ENCODE results near the gene MCCD1. TPM values are rescaled to one million over a fixed set of nuclear protein-coding genes. Genes with fewer than 3 reads are reported as not detected.

The MCCD1 gene
- total and polyA plus RNA-seq, 2 of the 13 experiments (the other 11 are each of a cell fraction or from before 2014, with no cell fraction given), result 0.15 TPM; not detected in 1

DNA sequence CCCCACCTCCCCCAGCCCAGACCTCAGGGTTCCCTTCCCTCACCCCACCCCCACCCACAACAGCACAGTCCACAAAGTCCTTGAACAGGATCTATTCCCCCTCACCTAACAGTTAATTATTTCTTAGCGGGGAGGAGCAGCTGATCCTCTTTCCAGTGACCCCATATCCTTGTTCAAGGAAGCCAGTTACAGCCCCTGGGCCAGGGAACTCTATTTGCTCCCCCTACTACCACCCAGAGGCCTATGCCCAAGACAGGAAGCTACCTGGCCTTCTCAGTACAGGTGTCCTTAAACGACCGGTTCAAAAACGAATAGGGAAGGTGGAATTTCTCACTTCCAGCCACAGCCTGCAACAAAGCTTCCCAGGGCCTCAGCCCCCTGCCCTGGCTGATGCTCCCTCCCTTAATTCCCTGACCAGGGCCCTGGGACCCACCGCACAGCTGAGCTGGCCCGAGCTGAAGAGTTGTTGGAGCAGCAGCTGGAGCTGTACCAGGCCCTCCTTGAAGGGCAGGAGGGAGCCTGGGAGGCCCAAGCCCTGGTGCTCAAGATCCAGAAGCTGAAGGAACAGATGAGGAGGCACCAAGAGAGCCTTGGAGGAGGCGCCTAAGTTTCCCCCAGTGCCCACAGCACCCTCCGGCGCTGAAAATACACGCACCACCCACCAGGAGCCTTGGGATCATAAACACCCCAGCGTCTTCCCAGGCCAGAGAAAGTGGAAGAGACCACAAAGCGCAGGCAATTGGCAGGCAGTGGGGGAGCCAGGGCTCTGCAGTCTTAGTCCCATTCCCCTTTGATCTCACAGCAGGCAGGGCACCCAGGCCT lies 778 bp downstream of the MCCD1 start (continued):
- TF ChIP-seq, protein P1, sequence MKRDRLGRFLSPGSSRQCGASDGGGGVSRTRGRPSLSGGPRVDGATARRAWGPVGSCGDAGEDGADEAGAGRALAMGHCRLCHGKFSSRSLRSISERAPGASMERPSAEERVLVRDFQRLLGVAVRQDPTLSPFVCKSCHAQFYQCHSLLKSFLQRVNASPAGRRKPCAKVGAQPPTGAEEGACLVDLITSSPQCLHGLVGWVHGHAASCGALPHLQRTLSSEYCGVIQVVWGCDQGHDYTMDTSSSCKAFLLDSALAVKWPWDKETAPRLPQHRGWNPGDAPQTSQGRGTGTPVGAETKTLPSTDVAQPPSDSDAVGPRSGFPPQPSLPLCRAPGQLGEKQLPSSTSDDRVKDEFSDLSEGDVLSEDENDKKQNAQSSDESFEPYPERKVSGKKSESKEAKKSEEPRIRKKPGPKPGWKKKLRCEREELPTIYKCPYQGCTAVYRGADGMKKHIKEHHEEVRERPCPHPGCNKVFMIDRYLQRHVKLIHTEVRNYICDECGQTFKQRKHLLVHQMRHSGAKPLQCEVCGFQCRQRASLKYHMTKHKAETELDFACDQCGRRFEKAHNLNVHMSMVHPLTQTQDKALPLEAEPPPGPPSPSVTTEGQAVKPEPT (CRISPR knock-in tag; IDR thresholded peaks at IDR 0.05; ENCODE audit: low read depth), result no peak
- TF ChIP-seq, protein P2, sequence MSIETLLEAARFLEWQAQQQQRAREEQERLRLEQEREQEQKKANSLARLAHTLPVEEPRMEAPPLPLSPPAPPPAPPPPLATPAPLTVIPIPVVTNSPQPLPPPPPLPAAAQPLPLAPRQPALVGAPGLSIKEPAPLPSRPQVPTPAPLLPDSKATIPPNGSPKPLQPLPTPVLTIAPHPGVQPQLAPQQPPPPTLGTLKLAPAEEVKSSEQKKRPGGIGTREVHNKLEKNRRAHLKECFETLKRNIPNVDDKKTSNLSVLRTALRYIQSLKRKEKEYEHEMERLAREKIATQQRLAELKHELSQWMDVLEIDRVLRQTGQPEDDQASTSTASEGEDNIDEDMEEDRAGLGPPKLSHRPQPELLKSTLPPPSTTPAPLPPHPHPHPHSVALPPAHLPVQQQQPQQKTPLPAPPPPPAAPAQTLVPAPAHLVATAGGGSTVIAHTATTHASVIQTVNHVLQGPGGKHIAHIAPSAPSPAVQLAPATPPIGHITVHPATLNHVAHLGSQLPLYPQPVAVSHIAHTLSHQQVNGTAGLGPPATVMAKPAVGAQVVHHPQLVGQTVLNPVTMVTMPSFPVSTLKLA (IDR thresholded peaks at IDR 0.05), result no peak
- no peak for TF ChIP-seq ZNF260 (CRISPR knock-in tag; IDR thresholded peaks at IDR 0.05; ENCODE audit: borderline replicate concordance, low read depth)
- 0 out of 2 replicates have a peak, but pooled peaks have one; percentile 19 for TF ChIP-seq ZFP36L1 (CRISPR knock-in tag; IDR thresholded peaks at IDR 0.05)
- no peak for TF ChIP-seq SETDB1 (CRISPR knock-in tag; IDR thresholded peaks at IDR 0.05; ENCODE audit: borderline replicate concordance)
- no peak for TF ChIP-seq SMAD1 (CRISPR knock-in tag; IDR thresholded peaks at IDR 0.05; ENCODE audit: borderline replicate concordance, low read depth)
- TF ChIP-seq KLF16 (CRISPR knock-in tag; IDR thresholded peaks at IDR 0.05), result peak in 1 of 2 experiments; percentile 63; a peak in 2 of 4 replicates
- TF ChIP-seq, protein P3, sequence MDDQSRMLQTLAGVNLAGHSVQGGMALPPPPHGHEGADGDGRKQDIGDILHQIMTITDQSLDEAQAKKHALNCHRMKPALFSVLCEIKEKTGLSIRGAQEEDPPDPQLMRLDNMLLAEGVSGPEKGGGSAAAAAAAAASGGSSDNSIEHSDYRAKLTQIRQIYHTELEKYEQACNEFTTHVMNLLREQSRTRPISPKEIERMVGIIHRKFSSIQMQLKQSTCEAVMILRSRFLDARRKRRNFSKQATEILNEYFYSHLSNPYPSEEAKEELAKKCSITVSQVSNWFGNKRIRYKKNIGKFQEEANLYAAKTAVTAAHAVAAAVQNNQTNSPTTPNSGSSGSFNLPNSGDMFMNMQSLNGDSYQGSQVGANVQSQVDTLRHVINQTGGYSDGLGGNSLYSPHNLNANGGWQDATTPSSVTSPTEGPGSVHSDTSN (CRISPR knock-in tag; IDR thresholded peaks at IDR 0.05; ENCODE audit: borderline replicate concordance), result no peak
- no peak for TF ChIP-seq ZNF567 (CRISPR knock-in tag; IDR thresholded peaks at IDR 0.05; ENCODE audit: borderline replicate concordance)
- TF ChIP-seq CCAR2 (optimal IDR thresholded peaks at IDR 0.05; ENCODE audit: low read depth, low read length), result peak; percentile 73
- TF ChIP-seq, protein P4, sequence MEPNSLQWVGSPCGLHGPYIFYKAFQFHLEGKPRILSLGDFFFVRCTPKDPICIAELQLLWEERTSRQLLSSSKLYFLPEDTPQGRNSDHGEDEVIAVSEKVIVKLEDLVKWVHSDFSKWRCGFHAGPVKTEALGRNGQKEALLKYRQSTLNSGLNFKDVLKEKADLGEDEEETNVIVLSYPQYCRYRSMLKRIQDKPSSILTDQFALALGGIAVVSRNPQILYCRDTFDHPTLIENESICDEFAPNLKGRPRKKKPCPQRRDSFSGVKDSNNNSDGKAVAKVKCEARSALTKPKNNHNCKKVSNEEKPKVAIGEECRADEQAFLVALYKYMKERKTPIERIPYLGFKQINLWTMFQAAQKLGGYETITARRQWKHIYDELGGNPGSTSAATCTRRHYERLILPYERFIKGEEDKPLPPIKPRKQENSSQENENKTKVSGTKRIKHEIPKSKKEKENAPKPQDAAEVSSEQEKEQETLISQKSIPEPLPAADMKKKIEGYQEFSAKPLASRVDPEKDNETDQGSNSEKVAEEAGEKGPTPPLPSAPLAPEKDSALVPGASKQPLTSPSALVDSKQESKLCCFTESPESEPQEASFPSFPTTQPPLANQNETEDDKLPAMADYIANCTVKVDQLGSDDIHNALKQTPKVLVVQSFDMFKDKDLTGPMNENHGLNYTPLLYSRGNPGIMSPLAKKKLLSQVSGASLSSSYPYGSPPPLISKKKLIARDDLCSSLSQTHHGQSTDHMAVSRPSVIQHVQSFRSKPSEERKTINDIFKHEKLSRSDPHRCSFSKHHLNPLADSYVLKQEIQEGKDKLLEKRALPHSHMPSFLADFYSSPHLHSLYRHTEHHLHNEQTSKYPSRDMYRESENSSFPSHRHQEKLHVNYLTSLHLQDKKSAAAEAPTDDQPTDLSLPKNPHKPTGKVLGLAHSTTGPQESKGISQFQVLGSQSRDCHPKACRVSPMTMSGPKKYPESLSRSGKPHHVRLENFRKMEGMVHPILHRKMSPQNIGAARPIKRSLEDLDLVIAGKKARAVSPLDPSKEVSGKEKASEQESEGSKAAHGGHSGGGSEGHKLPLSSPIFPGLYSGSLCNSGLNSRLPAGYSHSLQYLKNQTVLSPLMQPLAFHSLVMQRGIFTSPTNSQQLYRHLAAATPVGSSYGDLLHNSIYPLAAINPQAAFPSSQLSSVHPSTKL (CRISPR knock-in tag; IDR thresholded peaks at IDR 0.05), result no peak
- TF ChIP-seq, protein P5, sequence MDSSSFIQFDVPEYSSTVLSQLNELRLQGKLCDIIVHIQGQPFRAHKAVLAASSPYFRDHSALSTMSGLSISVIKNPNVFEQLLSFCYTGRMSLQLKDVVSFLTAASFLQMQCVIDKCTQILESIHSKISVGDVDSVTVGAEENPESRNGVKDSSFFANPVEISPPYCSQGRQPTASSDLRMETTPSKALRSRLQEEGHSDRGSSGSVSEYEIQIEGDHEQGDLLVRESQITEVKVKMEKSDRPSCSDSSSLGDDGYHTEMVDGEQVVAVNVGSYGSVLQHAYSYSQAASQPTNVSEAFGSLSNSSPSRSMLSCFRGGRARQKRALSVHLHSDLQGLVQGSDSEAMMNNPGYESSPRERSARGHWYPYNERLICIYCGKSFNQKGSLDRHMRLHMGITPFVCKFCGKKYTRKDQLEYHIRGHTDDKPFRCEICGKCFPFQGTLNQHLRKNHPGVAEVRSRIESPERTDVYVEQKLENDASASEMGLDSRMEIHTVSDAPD (CRISPR knock-in tag; IDR thresholded peaks at IDR 0.05), result no peak
- no peak for TF ChIP-seq ZNF205 (CRISPR knock-in tag; IDR thresholded peaks at IDR 0.05)
- TF ChIP-seq NFYC (CRISPR knock-in tag; IDR thresholded peaks at IDR 0.05), result no peak
- no peak for TF ChIP-seq GABPA (IDR thresholded peaks at IDR 0.05; ENCODE audit: low read depth, low read length)
- peak; percentile 39 for TF ChIP-seq GABPA (CRISPR knock-in tag; IDR thresholded peaks at IDR 0.05; ENCODE audit: low read depth)
- no peak for TF ChIP-seq ZNF549 (CRISPR knock-in tag; IDR thresholded peaks at IDR 0.05)
- no peak for TF ChIP-seq ZNF616 (CRISPR knock-in tag; IDR thresholded peaks at IDR 0.05; ENCODE audit: low read depth)
- TF ChIP-seq ZNF816 (CRISPR knock-in tag; IDR thresholded peaks at IDR 0.05; ENCODE audit: borderline replicate concordance), result peak; percentile 36; the same call in 1 of the 2 replicates

Measured in HepG2 (cell line).